ENCODE results near the gene PKN2.
A peak's percentile ranks its signal among the peaks of the same experiment; 100 is the strongest.

Gene PKN2

DNA sequence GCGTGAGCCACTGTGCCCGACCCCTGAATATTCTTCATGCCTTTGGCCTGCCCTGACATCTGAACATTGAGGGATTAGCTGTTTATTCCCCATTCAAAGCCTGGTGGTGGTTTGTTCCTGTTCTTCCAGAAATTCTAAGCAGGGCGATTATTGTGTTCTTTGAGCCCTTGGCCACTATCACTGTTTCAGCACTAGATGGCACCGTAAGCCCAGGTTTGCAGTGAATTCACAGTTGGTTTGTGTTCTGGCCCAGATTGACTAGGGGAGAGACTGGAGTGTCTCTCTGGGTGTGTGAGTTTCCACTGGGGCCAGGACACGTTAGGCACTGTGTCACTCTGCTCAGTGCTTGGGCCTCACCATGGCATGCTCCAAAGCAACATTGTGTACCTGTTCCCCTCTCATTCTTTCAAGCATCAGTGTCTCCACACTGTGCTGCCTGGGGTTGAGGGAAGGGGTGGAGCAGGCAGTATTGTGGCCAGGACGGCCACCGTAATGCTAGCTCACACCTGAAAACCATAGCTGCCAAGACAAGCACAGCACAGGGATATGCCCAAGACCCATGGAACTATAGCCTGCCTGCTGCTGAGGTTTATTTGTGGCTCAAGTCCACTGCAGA is 52.7 kb downstream of the PKN2 start:
- no peak for FAIRE-seq

DNA sequence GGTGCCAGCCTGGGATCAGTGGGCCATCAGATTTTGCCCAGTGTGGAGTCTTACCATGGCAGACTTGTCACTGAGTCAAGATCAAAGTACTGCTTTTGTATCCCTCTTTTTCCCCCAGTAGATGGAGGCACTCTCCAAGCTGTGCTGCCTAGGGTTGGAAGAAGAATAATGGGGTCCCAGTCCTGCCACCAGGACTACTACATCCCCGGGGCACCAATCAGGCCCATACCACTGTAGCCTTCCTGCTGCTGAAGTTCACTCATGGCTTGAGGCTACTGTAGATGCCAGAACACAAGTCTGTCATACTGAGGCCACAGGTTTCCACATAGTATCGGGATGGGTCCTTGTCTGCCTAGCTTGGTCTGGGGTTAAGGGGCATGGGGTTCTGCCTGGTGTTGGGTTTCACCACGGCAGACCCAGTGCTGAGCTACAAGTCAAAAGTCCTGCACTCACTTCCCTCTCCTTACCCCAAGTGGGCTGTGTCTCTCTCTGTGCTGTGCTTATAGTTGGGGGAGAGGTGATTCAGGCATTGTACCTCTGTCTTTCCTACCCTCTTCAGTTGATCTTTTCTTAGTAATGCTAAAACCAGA is 53.4 kb downstream of the PKN2 start:
- FAIRE-seq = no peak

DNA sequence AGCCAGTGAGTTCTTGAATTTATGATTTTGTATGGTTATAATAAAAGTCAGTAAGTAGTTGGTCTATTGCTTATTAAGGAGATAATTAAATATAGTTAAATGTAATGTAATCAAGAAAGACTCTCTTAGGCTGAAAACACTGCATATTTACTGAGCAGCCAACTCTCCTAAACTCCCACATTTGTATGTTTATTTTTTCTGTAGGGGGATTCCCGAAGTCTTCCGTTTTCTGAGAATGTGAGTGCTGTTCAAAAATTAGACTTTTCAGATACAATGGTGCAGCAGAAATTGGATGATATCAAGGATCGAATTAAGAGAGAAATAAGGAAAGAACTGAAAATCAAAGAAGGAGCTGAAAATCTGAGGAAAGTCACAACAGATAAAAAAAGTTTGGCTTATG is 56.7 kb downstream of the PKN2 start:
- no peak for FAIRE-seq

DNA sequence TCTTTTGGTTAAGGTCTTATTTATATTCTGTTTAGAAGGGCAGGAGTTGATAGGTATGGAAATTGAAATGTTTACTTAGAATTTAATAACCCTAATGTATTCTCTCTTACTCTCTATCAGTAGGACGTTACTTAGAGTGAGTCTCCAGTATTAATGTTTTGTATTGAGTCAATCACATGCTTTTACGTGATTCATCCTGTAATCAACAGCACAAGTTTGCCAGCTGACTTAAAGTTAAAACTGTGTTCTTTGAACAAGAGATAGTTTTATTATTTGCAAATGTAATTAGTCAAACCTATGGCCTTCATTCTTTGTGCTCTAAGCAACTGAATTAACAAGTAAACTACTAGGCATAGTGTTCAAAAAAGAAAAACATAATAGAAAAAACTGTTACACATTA is 57.3 kb downstream of the PKN2 start:
- FAIRE-seq = no peak

DNA sequence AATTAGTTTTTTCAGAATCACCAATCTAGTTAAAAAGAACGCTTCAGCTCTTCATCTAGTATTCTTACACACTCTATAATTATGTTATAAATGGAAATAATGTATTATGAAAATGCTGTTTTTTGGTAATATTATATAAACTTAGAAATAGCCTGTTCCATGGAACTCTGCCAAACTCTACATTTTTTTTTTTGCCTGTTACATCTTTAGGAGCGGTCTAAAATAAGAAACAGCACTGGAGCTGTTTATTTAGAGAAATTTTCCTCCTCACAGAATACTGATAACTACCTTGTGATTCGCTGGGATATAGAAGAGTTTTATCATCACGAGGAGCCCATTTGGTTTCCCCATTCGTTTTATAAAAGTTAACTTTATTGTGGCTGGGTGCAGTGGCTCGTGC is 58.5 kb downstream of the PKN2 start:
- no peak for FAIRE-seq

DNA sequence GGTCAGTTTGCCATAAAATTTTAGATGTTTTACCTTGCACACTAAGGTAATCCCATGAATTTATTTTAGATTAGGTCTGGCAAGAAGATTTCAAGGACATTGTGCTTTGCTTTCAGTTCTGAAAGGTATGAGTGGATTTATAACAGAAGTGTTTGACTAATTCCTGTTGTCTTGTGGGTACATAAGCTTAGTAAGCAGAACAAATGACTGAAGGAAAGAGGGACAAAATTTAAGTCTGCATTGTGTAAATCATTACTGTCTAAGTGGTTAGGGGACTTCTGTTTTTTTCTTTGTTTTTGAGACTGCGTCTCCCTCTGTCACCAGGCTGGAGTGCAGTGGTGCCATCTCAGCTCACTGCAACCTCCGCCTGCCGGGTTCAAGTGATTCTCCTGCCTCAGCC is 60.1 kb downstream of the PKN2 start:
- no peak for FAIRE-seq

DNA sequence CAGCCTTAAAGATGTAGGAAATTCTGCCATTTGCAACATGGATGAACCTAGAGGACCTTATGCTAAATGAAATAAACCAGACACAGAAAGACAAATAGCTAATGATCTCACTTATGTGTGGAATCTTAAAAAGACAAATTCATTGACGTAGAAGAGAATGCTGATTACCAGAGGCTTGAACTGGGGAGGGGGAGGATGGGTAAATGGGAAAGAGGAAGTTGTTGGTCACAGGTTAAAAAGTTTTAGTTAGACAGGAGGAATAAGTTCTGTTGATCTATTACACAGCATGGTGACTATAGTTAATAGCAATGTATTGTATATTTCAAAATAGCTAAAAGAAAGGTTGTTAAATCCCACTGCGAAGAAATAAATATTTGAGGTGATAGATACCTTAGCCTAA is 62.8 kb downstream of the PKN2 start:
- no peak for FAIRE-seq

DNA sequence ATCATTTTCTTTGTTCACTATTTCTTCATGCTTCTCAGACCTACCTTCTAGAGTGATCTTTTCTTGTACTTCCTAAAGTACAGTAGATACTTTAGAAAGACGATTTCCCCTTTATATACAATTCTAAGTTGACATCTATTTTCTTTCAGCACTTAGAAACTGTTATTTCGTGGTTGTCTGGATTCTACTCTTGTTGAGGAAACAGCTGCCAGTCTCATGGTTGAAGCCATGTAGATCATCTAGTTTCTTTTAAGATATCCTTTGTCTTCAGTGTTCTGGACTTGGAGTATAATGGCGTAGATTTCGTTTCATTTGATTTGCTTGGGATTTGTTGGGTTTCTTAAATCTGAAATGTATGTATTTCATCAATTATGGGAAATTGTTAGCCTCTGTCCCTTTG is 67.6 kb downstream of the PKN2 start:
- FAIRE-seq = no peak

DNA sequence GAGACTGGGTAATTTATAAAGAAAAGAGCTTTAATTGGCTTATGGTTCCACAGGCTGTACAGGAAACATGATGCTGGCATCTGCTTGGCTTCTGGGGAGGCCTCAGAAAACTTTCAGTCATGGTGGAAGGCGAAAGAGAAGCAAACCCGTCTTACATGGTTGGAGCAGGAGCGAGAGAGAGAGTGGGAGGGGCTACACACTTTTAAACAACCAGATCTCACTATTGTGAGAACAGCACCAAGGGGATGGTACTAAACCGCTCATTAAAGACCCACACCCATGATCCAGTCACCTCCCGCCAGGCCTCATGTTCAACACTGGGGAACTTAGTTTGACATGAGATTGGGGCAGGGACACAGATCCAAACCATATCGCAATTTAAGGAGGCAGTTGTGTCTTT is 69.4 kb downstream of the PKN2 start:
- no peak for FAIRE-seq

DNA sequence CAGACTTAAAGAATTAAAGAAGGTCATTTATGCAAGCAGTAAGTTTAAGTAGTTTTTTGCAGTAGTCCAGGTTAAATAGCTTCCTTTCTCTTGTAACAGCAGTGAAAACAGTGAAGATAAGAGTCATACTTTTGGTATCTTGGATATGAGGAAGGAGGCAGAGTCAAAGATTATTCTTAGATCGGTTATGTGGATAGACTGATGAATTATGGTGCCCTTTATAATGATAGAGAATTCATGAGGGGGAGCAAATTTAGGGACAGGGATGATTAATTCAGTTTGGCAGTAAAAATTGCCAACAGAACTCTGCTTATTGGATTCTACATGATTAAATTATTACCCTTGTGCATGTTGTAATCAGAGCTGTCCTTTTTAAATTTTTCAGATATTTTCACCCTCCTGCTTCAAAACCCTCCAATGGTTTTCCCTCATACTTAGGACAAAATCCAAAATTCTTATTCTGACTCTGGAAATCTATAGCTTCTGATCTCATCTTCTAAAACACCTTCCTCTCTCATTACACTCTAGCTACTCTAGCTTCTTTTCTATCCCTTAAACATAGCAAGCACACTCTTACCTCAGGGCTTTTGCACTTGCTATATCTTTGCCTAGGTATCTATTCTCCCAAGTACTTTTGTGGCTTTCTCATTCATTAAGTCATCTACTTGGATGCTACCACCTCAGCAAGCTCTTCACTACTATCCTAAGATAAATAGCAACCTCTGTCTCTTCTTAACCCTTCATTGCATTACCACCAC is 79.8 kb downstream of the PKN2 start:
- no peak for FAIRE-seq

DNA sequence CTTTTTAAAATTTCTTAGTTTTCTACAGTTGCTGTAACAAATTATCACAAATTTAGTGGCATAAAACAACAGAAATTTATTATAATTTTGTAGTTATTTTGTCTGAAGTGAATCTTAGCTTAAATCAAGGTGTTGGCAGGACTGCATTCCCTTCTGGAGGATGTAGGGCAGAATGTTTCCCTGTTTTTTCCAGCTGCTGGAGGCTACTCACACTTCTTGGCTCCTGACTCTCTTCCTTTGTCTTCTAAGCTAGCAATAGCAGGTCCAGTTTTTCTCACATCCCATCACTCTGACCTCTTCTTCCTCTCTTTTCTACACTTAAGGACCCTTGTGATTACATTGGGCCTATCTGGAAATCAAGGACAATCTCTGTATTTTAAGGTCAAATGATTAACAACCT is 84.1 kb downstream of the PKN2 start:
- no peak for FAIRE-seq

DNA sequence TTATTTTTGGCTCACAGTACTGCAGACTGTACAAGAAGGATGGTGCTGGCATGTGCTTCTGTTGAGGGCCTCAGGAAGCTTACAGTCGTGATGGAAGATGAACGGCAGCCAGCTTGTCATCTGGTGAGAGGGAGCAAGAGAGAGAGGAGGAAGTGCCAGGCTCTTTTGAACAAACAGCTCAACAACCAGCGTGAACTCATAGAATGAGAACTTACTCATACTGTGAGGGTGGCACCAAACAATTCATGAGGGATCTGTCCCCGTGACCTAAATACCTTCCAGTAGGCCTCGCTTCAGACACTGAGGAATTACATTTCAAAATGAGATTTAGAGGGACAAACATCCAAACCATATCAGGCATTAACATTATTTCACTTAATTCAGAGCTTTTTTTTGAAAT is 84.7 kb downstream of the PKN2 start:
- no peak for FAIRE-seq

DNA sequence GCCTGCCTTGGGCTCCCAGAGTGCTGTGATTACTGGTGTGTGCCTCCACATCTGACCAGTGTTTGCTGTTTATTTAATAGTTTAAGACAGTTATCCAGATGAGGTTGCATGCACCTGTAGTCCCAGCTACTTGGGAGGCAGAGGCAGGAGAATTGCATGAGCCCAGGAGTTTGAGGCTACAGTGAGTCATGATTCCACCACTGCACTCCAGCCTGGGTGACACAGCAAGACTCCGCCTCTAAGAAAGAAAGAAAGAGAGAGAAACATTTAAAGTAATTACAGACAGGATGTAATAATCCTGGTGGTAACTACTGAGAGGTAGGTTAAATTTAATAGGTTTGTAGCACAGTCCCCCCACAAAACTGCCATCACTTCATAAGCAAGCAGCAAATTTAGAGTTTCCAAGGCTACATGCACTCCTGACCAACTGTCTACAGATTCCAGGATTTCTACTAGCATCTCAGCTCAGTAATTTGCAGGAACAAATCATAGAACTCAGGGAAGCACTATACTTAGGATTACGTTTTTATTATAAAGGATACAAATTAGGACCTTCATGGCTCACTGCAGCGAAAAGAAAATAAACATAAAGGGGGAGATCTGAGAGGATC is 89.6 kb downstream of the PKN2 start:
- FAIRE-seq = no peak

DNA sequence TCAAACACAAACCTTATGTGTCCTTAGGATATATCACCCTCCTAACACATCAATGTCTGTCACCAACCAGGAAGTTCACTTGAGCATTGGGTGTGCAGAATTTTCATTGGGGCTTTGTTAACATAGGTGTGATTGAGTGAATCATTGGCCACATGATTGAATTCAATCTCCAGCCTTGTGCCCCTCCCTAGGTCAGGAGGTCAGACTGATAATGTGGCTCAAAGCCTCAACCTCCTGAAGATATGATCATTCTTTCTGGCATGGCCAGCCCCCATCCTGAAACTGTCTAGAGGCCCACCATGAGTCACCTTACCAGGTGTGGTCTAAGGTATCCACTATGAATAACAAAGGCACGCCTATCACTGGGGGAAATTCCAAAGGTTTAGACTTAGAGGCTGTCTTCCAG is 90.1 kb downstream of the PKN2 start:
- FAIRE-seq = no peak

DNA sequence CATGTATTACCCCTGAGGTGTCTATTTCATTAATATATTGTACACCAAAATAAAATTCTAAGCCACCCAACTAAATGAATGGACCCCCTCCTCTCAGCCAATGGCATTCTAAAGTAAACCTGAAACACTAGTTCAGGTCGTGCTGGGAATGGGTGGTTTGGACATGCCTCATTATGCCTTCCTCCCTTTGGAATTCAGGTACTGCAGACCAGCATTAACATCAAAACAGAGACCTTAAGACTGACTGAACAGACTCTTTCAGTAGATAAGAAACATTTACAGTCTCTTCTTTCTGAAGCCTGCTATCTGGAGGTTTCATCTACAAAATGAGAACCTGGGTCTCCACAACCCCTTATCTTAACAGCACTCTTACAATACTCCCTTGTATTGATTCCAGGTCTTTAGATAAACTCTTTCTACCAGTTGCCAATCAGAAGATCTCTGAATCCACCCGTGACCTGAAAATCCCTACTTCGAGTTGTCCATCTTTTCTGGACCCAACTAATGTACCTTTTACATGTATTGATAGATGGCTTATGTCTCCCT is 93.6 kb downstream of the PKN2 start:
- FAIRE-seq = no peak

DNA sequence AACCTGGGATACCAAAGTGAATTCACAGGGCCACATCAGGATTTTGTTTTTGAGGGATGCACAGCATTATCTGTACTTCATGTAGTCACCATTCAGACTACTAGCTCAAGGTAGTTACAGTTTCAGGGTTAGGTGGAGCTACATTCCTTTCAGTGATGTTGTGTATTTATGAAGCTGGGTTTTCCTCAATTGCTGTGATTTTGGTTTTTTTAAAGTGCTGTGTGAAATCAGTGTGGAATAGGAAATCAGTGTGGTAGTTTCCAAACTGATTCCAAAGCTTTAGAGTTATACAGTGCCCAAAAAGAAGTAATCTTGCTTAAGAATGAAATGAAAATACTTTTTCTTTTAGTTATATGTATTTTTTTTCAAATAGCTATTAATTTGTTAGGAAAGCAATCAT is 95.8 kb downstream of the PKN2 start:
- peak; percentile 47 for FAIRE-seq

DNA sequence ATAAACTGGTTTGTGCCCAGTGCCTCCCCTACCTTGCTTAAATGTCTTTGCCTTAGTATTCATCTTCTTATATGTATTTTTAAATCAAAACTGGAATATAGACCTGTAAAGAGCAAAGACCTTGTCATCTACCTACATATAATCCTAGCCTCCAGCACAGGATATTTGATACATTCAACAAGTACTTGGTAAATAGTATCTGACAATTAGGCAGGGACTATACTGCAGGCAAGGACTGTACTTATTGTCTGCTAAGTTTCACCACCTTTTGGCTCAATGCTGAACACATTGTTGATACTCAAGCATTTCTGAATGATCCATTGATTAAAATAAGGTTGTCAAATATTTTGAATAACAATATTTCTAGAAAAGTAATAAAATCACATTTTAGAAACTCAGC is 96.4 kb downstream of the PKN2 start:
- no peak for FAIRE-seq

DNA sequence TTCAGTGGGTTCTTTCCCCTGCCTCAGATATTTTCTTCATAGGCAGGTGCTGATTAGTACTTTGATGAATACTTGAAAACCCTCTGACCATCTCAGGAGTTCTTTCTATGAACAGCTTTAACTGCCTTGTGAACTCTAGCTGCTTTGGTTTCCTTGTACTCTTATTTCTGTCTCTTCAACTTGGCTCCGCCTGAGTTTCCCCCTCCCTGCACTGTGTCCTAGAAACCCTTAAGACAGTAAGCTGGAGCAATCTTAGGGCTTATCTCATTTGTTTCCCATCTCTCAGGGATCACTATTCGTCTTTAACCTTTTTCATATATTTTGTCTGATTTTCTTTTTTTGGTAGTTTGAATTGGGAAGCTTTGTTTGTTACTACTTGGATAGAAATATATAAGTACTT is 99.1 kb downstream of the PKN2 start:
- no peak for FAIRE-seq

DNA sequence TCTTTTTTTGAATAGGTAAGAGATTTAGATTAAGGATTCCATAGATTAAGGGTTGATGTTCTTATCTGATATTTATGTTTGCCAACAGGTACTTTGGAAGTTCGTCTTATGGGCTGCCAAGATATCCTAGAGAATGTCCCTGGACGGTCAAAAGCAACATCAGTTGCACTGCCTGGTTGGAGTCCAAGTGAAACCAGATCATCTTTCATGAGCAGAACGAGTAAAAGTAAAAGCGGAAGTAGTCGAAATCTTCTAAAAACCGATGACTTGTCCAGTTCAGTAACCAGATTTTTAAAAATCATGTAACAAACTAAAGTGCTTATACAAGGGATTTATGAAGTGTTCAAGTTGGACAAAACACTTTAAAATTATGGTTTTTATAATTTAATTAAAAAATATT is 100.5 kb downstream of the PKN2 start:
- no peak for FAIRE-seq

DNA sequence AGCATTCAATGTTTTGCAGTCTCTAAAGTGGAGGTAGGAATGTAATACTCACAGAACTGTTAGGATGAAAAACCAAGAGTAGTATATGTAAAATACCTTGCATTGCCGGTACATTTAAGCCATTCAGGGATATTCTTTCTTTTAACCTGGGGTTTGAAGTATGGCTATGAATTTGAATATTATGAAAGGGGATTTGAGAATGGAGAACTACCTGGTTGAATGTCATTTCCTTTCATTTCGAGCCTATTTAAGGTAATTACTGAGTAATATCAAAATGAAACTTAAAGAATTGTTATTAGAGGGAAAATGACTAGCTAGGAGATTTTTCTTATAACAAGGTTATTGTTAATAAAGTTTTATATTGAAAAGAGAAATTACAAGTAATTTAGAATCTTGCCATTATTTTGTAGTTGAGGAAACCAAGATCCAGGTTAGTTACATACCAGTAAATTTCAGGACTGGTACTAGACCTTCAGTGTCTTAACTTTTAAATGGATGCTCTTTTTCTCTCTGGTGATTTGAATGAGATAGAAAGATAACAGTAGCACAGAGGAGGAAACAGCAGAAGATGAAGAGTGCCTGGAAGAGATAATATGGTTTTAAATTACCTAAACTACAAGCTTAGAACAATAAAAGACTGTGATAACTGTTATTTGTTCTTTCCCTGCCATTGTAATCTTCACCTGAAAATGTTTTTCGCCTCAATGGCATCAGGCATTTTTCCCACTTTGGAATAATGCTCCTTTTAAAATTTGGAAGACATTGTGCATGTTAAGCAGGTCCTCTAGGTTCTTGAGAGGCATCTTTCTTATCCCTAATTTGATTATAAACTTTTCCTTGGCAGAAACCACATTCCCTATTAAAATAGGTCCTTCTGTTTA is 103.2 kb downstream of the PKN2 start:
- peak; percentile 9 for FAIRE-seq

DNA sequence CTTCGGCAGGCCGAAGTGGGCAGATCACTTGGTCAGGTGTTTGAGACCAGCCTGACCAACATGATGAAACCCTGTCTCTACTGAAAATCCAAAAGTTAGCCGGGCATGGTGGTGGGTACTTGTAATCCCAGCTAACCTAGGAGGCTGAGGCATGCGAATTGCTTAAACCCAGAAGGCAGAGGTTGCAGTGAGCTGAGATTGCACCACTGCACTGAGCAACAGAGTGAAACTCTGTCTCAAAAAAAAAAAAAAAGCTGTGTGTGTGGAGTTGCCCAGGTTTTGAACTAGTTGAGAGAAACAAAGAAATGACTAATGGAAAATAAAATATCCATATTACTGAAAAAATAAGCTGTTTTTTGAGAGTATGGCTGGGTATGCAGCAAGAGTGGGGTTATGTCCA is 107.1 kb downstream of the PKN2 start:
- no peak for FAIRE-seq

DNA sequence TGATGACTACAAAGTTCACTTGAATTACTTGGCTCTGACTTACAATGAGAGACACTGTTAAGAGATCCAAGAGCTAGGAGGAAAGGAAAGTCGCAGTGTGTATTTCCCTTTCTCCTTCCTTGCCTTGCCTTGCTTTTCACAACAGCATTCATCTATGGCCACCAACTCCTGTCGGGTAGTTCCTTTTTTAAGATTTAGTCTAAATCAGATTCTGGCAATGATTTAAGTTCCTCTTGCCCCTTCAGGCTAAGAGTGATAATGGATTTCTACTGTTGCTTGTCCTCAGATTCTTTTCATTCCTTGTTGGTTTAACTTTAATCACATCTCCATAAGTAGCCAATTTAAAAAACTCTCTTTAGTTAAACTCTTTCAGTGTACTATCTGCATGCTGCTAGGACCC is 115.4 kb downstream of the PKN2 start:
- FAIRE-seq = no peak

Data from A204.1 (cell line).